Adrenal gland (tissue), 12 donors: ENCODE measurements around the gene KCNQ4. TPM values are rescaled to one million over a fixed set of nuclear protein-coding genes. Genes with fewer than 3 reads are reported as not detected.

Experiments
- DNase-seq, 7 donors: peaks; one replicate each; pipeline ENCODE4 v3.0.0-alpha.2; 2019 to 2020
- H3K27ac ChIP-seq, 5 donors: fragments of 200-600 bp; sonication (generic) in 4 of 5; 1 replicate in 3 of 5; 2 replicates in 2 of 5; pipeline versions ENCODE4 v1.5.1 to v1.8.0; 2016 to 2020; ENCODE audit warnings: mild to moderate bottlenecking in 1 of 5
- H3K27me3 ChIP-seq: fragments of 200-600 bp; 2 replicates; pipeline ENCODE4 v1.8.0; 2021
- H3K36me3 ChIP-seq, 2 donors: fragments of 200-600 bp; replicated peaks in 1 of 2; 1 replicate in 1 of 2; 2 replicates in 1 of 2; pipeline versions ENCODE4 v1.5.1 to v1.8.0; 2018 to 2022
- H3K4me1 ChIP-seq, 2 donors: fragments of 200-600 bp; replicated peaks in 1 of 2; 1 replicate in 1 of 2; 2 replicates in 1 of 2; pipeline versions ENCODE4 v1.5.1 to v1.8.0; 2018 to 2021
- H3K4me3 ChIP-seq, 4 donors: fragments of 200-600 bp; sonication (generic) in 3 of 4; one replicate each; pipeline ENCODE4 v1.5.1; 2016 to 2018
- H3K9me3 ChIP-seq, 3 donors: fragments of 200-600 bp; sonication (generic) in 1 of 3; replicated peaks in 1 of 3; 1 replicate in 2 of 3; 2 replicates in 1 of 3; pipeline versions ENCODE4 v1.5.1 to v1.8.0; 2016 to 2021
- CTCF ChIP-seq, 6 experiments: fragments of 450-650 bp in 4 of 6; fragments of 200-600 bp in 2 of 6; sonication (generic) in 1 of 6; IDR thresholded peaks; 1 replicate in 5 of 6; 2 replicates in 1 of 6; pipeline versions ENCODE4 v1.5.1 to v1.8.0; 2016 to 2021; ENCODE audit warnings: antibody characterized with exemption in 6 of 6, mild to moderate bottlenecking in 2 of 6, moderate library complexity in 1 of 6
- POLR2A ChIP-seq, 2 donors: fragments of 450-650 bp; IDR thresholded peaks; one replicate each; pipeline ENCODE4 v1.6.1; 2017; ENCODE audit warnings: antibody characterized with exemption in 2 of 2, mild to moderate bottlenecking in 2 of 2, moderate library complexity in 1 of 2
- WGBS, 4 donors: extraction: QIAGEN DNeasy Blood & Tissue Kit in 2 of 4; methylation state at CpG; one replicate each; pipeline versions ENCODE4 v1.1.5 to v1.1.7; 2013 to 2017; 5-methylcytosine and 5-hydroxymethylcytosine counted together
- intact Hi-C, 2 donors: fragments of 100-400 bp; cut with DNase I; formaldehyde crosslinking; loops; one replicate each; pipeline versions ENCODE4 v1.14.1 to v1.15.0; 2022 to 2023
- microRNA counts, 2 donors: library from miRNA; unstranded; fragments of <30 nt; microRNA quantifications; one replicate each; lab custom pipeline; 2016
- microRNA-seq, 3 donors: library from miRNA; unstranded; fragments of <30 nt; microRNA quantifications; one replicate each; pipeline ENCODE4, GENCODE V29; 2017 to 2020
- polyA plus RNA-seq, 3 donors: library from polyadenylated mRNA; stranded (reverse); fragments of 200-250 nt in 2 of 3; fragments of 350-450 nt in 1 of 3; fragmentation: Illumina TruSeq in 1 of 3; extraction: RNeasy Lipid Tissue Mini Kit (QIAGEN cat#74804) in 1 of 3; gene quantifications; one replicate each; pipeline ENCODE4 v1.2.3, GENCODE V29; 2013 to 2014
- small RNA-seq, 2 donors: library from RNA; depleted of rRNA; stranded (forward); fragments of <200 nt; gene quantifications; one replicate each; pipeline ENCODE3, GENCODE V24; 2016
- total RNA-seq, 9 donors: library from RNA; depleted of rRNA in 4 of 9; stranded (reverse); fragments of >200 nt in 4 of 9; fragments of 120-200 nt in 1 of 9; fragmentation: NEBNext Ultra II Directional in 1 of 9; extraction: Animal tissue kit (Norgen Biotek cat#: 25700) in 1 of 9; gene quantifications; one replicate each; pipeline versions ENCODE4 v1.1.0 to v1.2.4, GENCODE V29; 2013 to 2023
- donor health status: healthy with polysubstance abuse.
- donor health status: Bipolar disorder and iron deficiency.
- donor health status: DM: yes; HTN: yes; CAD: no.
- donor health status: DM: no; HTN: no; CAD: no.
- donor health status: DM: no; HTN: no; CAD: no.
- donor health status: DM: yes; HTN: yes; CAD: no.

Gene KCNQ4
- total and polyA plus RNA-seq, 12 donors: 0.06 to 1.0 (median 0.29) TPM; not detected in 2

- Histone ChIP-seq H3K4me1 (no peaks in the 10 kb centered on the region), H3K4me3 (no peak overlapping the region), H3K36me3 (no peaks in the 10 kb centered on the region), H3K9me3 (no peaks in the 10 kb centered on the region), H3K27ac (no peak overlapping the region), H3K27me3 (peaks cover 21% of the 10 kb centered on the region)
- whole genome bisulfite sequencing, 4 donors: 77 to 92% (median 88%) methylated on average over 6 to 7 of the region's 7 CpGs
- intact Hi-C loops: no loop called here
- no peak for DNase-seq
- no peak for TF ChIP-seq CTCF (IDR thresholded peaks at IDR 0.05)
- TF ChIP-seq POLR2A (IDR thresholded peaks at IDR 0.05): no peak
Observed at GRCh38 chr1:40886318-40887011, 102.9 kb downstream of the KCNQ4 start.

- no peak for DNase-seq
- intact Hi-C loops: no loop called here
- WGBS, 4 donors: 86 to 100% (median 96%) methylated on average over 1 of the region's 1 CpG
- H3K27ac ChIP-seq: no peak overlapping the region
- TF ChIP-seq CTCF (IDR thresholded peaks at IDR 0.05) (no peak), POLR2A (IDR thresholded peaks at IDR 0.05) (no peak)
- no peaks in the 10 kb centered on the region for H3K9me3 ChIP-seq
- no peaks in the 10 kb centered on the region for H3K4me1 ChIP-seq
- H3K36me3 ChIP-seq: no peaks in the 10 kb centered on the region
- no peak overlapping the region for H3K4me3 ChIP-seq
- H3K27me3 ChIP-seq: peaks cover 21% of the 10 kb centered on the region
Observed at GRCh38 chr1:40887012-40887378, 103.4 kb downstream of the KCNQ4 start.

GRCh38 chr1:40887652-40888051 is 104.1 kb downstream of the KCNQ4 start:
- Histone ChIP-seq H3K9me3 (no peaks in the 10 kb centered on the region), H3K27ac (no peak overlapping the region), H3K27me3 (peaks cover 21% of the 10 kb centered on the region), H3K36me3 (no peaks in the 10 kb centered on the region), H3K4me3 (no peak overlapping the region), H3K4me1 (no peaks in the 10 kb centered on the region)
- WGBS, 4 donors: 85 to 95% (median 94%) methylated on average over 6 of the region's 6 CpGs
- intact Hi-C loops: no loop called here
- no peak for DNase-seq
- TF ChIP-seq CTCF (IDR thresholded peaks at IDR 0.05) (no peak), POLR2A (IDR thresholded peaks at IDR 0.05) (no peak)

MicroRNAs encoded within 50 kb of the gene (microRNA counts, 767-probe panel; counts per million panel counts)
- microRNA hsa-miR-30c-5p (lab: Ali Mortazavi, UCI) (4,655 to 5,852 counts per million in 2 donors), microRNA hsa-miR-30e-5p (lab: Ali Mortazavi, UCI) (5,225 to 6,347 counts per million in 2 donors)

Small RNA genes lying within 50 kb of the gene (microRNA-seq; reads per million reads assigned to microRNA genes)
- gene MIR30C1 (47.8 to 63.0 (median 49.6) reads per million in 3 donors), gene MIR30E (4,249 to 11,449 (median 4,924) reads per million in 3 donors)

Small RNA genes lying within 50 kb of the gene (small RNA-seq; reads per million reads assigned to genes)
- gene MIR30C1: 11.4 to 14.6 reads per million in 2 donors
- gene MIR30E: 820 to 930 reads per million in 2 donors
- gene RN7SL326P: 0 reads per million in 2 donors

Other genes with a start within 250 kb of the KCNQ4 start
- gene RIMS3, start 118.1 kb upstream of the KCNQ4 start, total RNA-seq: 10 to 100 TPM in 1 of 9 donors, 1 to 10 TPM in 8; 1.6 to 10.3 (median 3.2) TPM
- gene RIMS3, start 118.1 kb upstream of the KCNQ4 start, polyA plus RNA-seq: 1 to 10 TPM in 2 of 3 donors, under 1 TPM in 1; 0.84 to 5.1 (median 3.9) TPM
- gene NFYC, start 92.1 kb upstream of the KCNQ4 start, total RNA-seq: 10 to 100 TPM; 35.9 to 73.8 (median 51.3) TPM
- gene NFYC, start 92.1 kb upstream of the KCNQ4 start, polyA plus RNA-seq: 10 to 100 TPM; 37.5 to 65.2 (median 38.8) TPM
- gene CITED4, start 78.6 kb downstream of the KCNQ4 start, total RNA-seq: 10 to 100 TPM in 8 of 9 donors, 1 to 10 TPM in 1; 3.5 to 68.5 (median 46.2) TPM
- 10 to 100 TPM in 2 of 3 donors, 1 to 10 TPM in 1; 3.8 to 36.2 (median 21.8) TPM for gene CITED4, start 78.6 kb downstream of the KCNQ4 start, polyA plus RNA-seq
- 10 to 100 TPM; 12.2 to 37.5 (median 26.1) TPM for gene CTPS1, start 195.9 kb downstream of the KCNQ4 start, total RNA-seq
- 10 to 100 TPM; 17.8 to 49.4 (median 26.4) TPM for gene CTPS1, start 195.9 kb downstream of the KCNQ4 start, polyA plus RNA-seq
- 1 to 10 TPM in 1 of 9 donors, under 1 TPM in 8; 0.06 to 1.1 (median 0.22) TPM for gene SLFNL1, start 237.9 kb downstream of the KCNQ4 start, total RNA-seq
- gene SLFNL1, start 237.9 kb downstream of the KCNQ4 start, polyA plus RNA-seq: 1 to 10 TPM in 1 of 3 donors, under 1 TPM in 1, not detected in 1; 0.47 to 1.4 TPM